ENCODE measurements around the gene STIP1. TPM values are rescaled to one million over a fixed set of nuclear protein-coding genes. Genes with fewer than 3 reads are reported as not detected.
A peak's percentile ranks its signal among the peaks of the same experiment; 100 is the strongest.

Gene STIP1
- 125 TPM for total RNA-seq
- long read RNA-seq, transcript STIP1-201 (14 exons, 2,196 nt): major isoform, 215 of 247 reads
- long read RNA-seq, partial matches to known transcripts: 18 of 247 reads
- long read RNA-seq, other reads (novel, unspliced or antisense): 13 of 247 reads

DNA sequence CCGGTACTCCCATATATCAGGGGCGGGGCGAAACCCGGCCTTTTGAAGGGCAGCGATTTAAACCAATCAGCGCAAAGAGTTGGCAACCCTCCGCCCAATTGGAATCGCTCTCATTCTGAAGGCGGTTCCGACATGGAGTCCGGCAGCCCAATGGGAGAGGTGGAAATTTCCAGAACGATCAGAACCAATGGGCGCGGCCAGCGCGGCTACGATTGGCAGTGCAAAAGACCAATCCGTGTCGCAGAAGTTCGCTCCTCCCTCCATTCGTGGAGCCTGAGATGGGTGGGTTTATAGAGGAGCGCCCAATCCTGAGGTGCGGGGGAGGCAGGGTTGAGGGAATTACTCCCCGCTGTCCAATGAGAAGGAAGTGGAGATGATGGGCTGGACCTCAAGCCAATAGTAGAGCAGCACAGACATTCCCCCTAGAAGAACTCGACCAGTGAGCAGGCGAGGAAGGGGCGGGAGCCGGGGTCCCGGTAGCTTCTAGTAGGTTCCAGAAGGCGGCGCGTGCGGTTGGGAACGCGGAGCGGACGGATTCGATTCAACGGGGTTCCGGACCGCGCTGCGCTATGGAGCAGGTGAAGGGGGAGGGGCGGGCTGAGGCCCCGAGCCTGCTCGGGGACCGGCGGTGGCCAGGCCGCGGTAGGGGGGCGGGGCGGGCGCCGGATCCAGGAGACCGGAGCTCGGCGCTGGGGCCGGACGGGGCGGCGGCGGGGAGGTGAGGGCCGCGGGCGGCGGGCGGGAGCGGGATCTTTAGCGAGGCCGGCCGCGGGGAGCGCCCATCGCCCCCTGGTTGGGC lies at the start of gene STIP1:
Gene STIP1, plus strand, starts transcription at position 479 of the 799 bp plus-strand sequence. Its CDS starts 91 bp downstream, at position 570.
- H3K9me3 ChIP-seq: no peaks in the 10 kb centered on the region
- TF ChIP-seq, protein P1, sequence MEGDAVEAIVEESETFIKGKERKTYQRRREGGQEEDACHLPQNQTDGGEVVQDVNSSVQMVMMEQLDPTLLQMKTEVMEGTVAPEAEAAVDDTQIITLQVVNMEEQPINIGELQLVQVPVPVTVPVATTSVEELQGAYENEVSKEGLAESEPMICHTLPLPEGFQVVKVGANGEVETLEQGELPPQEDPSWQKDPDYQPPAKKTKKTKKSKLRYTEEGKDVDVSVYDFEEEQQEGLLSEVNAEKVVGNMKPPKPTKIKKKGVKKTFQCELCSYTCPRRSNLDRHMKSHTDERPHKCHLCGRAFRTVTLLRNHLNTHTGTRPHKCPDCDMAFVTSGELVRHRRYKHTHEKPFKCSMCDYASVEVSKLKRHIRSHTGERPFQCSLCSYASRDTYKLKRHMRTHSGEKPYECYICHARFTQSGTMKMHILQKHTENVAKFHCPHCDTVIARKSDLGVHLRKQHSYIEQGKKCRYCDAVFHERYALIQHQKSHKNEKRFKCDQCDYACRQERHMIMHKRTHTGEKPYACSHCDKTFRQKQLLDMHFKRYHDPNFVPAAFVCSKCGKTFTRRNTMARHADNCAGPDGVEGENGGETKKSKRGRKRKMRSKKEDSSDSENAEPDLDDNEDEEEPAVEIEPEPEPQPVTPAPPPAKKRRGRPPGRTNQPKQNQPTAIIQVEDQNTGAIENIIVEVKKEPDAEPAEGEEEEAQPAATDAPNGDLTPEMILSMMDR (IDR thresholded peaks at IDR 0.05): peak; percentile 51
- ATAC-seq (peak; percentile 93 to 96), DNase-seq (peak; percentile 100)
- no peaks in the 10 kb centered on the region for H3K27me3 ChIP-seq (ENCODE audit: low read depth)
- intact Hi-C loops (cut with DNase I): no loop called here
- peak within 1 kb of the TSS; percentile 92 for H3K27ac ChIP-seq
- H3K4me3 ChIP-seq: no peak within 1 kb of the TSS
- peaks cover 5% of the 10 kb centered on the region for H3K36me3 ChIP-seq
- peaks cover 50% of the 10 kb centered on the region for H3K4me1 ChIP-seq

DNA sequence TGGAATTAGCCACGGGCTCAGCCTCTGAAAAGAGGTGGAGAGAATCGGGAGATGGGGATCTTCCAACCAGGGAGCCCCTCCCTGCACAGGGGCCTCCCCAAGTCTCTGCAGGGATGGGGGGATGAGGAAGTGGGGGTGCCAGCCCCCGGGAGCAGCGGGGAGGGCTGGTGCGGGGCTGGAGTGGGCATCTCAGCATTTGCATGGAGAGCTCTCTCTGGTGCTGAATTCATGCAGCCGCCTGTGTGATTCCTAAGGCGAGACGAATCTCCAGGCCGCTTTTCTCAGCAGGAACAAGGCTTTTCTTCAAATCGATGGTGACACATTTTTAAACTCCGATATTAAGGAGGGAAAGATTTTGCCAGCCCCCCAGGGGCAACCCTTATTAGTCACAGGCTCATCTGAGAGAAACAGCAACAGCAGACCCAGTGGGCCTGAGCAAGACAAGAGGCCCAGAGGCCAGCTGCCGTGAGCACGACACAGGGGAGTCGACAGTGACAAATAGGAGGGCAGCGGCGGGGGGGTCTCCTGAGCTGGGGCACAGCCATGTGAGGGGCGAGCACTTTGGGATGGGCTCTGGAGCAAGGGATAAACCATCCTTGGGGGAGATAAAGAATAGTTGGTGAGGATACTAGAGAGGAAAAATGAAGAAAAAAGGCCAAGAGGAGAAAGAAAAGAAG lies 49.1 kb upstream of the STIP1 start:
- Histone ChIP-seq H3K4me1 (peaks cover 8% of the 10 kb centered on the region), H3K4me3 (no peak overlapping the region), H3K36me3 (no peaks in the 10 kb centered on the region), H3K27me3 (ENCODE audit: low read depth) (no peaks in the 10 kb centered on the region), H3K9me3 (no peaks in the 10 kb centered on the region), H3K27ac (no peak overlapping the region)
- intact Hi-C loops (cut with DNase I): no loop called here
- DNase-seq (no peak), ATAC-seq (no peak)
- TF ChIP-seq, protein P1 (IDR thresholded peaks at IDR 0.05): no peak

DNA sequence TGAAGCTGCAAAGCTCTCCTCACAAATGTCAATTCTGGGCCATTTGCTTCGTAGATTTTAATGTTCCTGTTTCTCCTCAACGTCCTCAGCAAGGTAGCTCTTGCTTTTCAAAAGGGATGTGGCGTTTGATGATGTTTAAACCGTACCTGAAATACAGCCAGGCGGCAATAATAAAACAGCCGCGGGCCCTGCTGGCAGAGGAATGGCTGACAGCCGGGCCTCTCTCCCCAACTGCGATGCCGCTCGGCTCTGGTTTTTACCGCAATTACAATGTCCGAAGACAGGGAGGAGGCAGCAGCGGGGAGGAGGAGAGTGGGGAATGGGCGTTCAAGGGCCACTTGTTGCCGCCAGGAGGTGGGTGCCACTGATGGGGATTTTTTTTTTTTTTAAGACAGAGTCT lies 47.6 kb upstream of the STIP1 start:
- Histone ChIP-seq H3K9me3 (no peaks in the 10 kb centered on the region), H3K27ac (no peak overlapping the region), H3K4me3 (no peak overlapping the region), H3K36me3 (no peaks in the 10 kb centered on the region), H3K27me3 (ENCODE audit: low read depth) (no peaks in the 10 kb centered on the region), H3K4me1 (no peaks in the 10 kb centered on the region)
- TF ChIP-seq, protein P1 (IDR thresholded peaks at IDR 0.05): no peak
- intact Hi-C loops (cut with DNase I): no loop called here
- DNase-seq (no peak), ATAC-seq (no peak)

DNA sequence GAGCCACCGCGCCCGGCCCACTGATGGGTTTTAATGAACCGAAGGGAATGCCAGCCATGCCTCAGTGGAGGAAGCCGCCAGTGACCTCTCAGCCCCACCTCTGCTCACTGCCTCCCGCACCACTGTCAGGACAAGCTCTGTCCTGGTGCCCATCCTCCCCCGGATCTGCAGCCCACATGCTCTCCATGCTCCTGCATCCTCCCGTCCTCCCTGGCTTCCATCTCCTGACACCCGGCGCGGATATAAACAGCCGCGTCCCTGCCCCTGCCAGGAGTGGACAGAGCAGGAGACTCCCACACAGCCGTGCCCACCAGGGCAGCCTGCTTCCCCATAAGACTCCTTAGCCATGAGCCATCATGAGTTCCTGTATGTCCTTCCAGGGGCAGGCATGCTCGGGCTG lies 46.9 kb upstream of the STIP1 start:
- H3K27me3 ChIP-seq (ENCODE audit: low read depth): no peaks in the 10 kb centered on the region
- TF ChIP-seq, protein P1 (IDR thresholded peaks at IDR 0.05): no peak
- H3K4me3 ChIP-seq: no peak overlapping the region
- no peak overlapping the region for H3K27ac ChIP-seq
- no peaks in the 10 kb centered on the region for H3K36me3 ChIP-seq
- DNase-seq: no peak
- H3K4me1 ChIP-seq: no peaks in the 10 kb centered on the region
- no peak for ATAC-seq
- H3K9me3 ChIP-seq: no peaks in the 10 kb centered on the region
- intact Hi-C loops (cut with DNase I): no loop called here

DNA sequence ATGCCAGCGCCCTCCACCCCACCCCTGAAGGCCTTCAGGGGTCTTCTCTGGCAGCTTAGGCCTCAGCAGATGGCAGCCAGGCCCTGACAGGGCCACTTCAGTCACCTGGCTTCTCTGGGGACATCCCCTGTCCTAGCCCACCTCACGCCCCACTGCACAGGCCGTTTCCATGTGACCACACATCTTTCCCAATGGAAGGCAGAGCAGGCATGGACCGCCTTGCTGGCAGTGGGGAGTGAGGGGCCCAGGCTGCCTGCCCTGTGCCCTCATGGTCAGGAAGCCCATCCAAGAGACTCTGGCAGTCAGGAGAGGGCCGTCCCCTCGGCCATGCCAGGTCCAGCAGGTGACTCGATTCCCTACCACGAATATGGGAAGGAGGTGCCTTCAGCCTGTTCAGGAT lies 45.9 kb upstream of the STIP1 start:
- DNase-seq (no peak), ATAC-seq (no peak)
- no peak overlapping the region for H3K4me3 ChIP-seq
- H3K9me3 ChIP-seq: no peaks in the 10 kb centered on the region
- no peak overlapping the region for H3K27ac ChIP-seq
- intact Hi-C loops (cut with DNase I): no loop called here
- no peaks in the 10 kb centered on the region for H3K4me1 ChIP-seq
- H3K36me3 ChIP-seq: no peaks in the 10 kb centered on the region
- TF ChIP-seq, protein P1 (IDR thresholded peaks at IDR 0.05): no peak
- no peaks in the 10 kb centered on the region for H3K27me3 ChIP-seq (ENCODE audit: low read depth)
